HG02938 (cell line): Measurements from ENCODE around the gene TPST2.

Experiments
- ATAC-seq: cut with Tn5 transposase; IDR thresholded peaks from one replicate; pipeline ENCODE4 v1.9.1; 2021; ENCODE audit warnings: mild to moderate bottlenecking, moderate library complexity; ENCODE audit not compliant: unreplicated experiment

TPST2 gene

GRCh38 chr22:26612652-26613051 is 22.7 kb upstream of the TPST2 start:
- ATAC-seq: no peak

GRCh38 chr22:26610996-26611395 is 21.1 kb upstream of the TPST2 start:
- no peak for ATAC-seq

GRCh38 chr22:26610072-26610958 is 20.4 kb upstream of the TPST2 start:
- ATAC-seq: peak; percentile 88

- ATAC-seq: no peak
These were observed 19.4 kb upstream of the TPST2 start for GRCh38 chr22:26609287-26609686.

GRCh38 chr22:26608129-26608528 is 18.2 kb upstream of the TPST2 start:
- ATAC-seq: no peak

- no peak for ATAC-seq
These were observed 16.7 kb upstream of the TPST2 start for GRCh38 chr22:26606611-26607010.

- no peak for ATAC-seq
These were observed 14.4 kb upstream of the TPST2 start for GRCh38 chr22:26604368-26604767.

GRCh38 chr22:26602127-26602526 is 12.2 kb upstream of the TPST2 start:
- ATAC-seq: no peak

GRCh38 chr22:26601726-26602125 is 11.8 kb upstream of the TPST2 start:
- no peak for ATAC-seq

GRCh38 chr22:26599505-26599904 is 9.6 kb upstream of the TPST2 start:
- no peak for ATAC-seq

GRCh38 chr22:26597480-26597879 is 7.5 kb upstream of the TPST2 start:
- ATAC-seq: no peak

GRCh38 chr22:26597026-26597425 is 7.1 kb upstream of the TPST2 start:
- ATAC-seq: no peak

- ATAC-seq: no peak
These were observed 3.8 kb upstream of the TPST2 start for GRCh38 chr22:26593763-26594162.

GRCh38 chr22:26592421-26592891 is 2.5 kb upstream of the TPST2 start:
- peak; percentile 58 for ATAC-seq

- no peak for ATAC-seq
These were observed 526 bp downstream of the TPST2 start for GRCh38 chr22:26589367-26589844.

GRCh38 chr22:26588729-26589366 is 1.1 kb downstream of the TPST2 start:
- ATAC-seq: no peak

- ATAC-seq: no peak
These were observed 1.8 kb downstream of the TPST2 start for GRCh38 chr22:26587991-26588613.

GRCh38 chr22:26586556-26587325 is 3.2 kb downstream of the TPST2 start:
- ATAC-seq: no peak

- ATAC-seq: no peak
These were observed 4.7 kb downstream of the TPST2 start for GRCh38 chr22:26585104-26585790.

GRCh38 chr22:26584010-26584409 is 5.9 kb downstream of the TPST2 start:
- no peak for ATAC-seq
